ENCODE measurements around the gene MLXIP.
"Not testable (repeated sequence)": the region's sequence is repeated elsewhere in the genome, so short reads cannot be mapped to it uniquely, and the experiment has no call there.

Gene MLXIP

DNA sequence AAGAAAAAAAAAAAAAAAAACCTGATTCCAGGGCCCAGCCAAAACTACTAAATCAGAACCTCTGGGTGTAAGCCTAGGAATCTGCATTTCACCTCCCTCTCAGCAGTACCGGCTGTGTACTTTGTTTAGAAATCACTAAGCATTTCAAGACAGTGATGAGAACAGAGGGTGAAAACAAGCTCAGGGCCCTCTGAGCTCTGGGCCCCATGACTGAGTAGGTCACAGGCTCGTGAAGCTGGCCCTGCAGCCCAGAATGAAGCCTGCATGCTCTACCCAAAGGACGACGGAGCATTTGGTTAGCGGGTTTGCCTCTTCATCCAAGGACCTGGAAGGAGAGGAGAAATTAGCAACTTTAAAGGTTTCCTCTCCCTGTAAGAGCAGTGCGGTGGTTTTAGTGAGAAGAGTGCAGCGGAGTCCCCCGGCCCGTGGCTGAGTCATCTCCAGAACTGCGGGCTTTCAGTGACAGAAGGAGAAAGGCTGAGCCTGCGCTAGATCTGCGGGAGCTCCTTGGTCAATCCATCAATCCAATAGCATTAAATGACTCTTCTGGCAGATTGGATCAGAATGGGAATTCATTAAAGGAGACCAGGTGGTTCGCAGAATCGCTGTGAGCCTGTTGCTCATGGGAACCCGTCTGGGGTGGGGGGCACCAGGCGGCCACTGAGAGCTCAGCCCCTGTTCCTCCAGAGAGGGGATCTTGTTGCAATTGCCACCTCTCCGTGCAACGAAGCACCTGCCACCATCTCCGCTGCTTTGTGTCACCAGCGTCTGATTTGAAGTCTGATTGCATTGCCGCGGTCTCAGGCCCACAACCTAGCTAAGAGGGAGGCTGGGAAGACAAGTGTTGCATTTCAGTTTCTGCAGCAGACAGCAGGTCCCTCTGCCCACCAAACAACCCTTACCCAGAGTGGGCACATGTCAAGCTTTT lies 88.1 kb downstream of the MLXIP start:
- no peak overlapping the region for H3K4me2 ChIP-seq
- H3K9ac ChIP-seq: no peak overlapping the region
- H4K20me1 ChIP-seq: no peaks in the 10 kb centered on the region
- no peak overlapping the region for H3K4me3 ChIP-seq
- H3K36me3 ChIP-seq: no peaks in the 10 kb centered on the region
- H3K9me3 ChIP-seq (replicated peaks in 1 of 11): no peaks in the 10 kb centered on the region
- H3K4me1 ChIP-seq: peaks cover 0 to 6% (median 5%) of the 10 kb centered on the region in 10 experiments; a peak in 10 of 20 replicates
- H3K27me3 ChIP-seq: no peaks in the 10 kb centered on the region
- TF ChIP-seq Cebpa-rat (IDR thresholded peaks at IDR 0.05): no peak
- no peak overlapping the region for H3K27ac ChIP-seq

DNA sequence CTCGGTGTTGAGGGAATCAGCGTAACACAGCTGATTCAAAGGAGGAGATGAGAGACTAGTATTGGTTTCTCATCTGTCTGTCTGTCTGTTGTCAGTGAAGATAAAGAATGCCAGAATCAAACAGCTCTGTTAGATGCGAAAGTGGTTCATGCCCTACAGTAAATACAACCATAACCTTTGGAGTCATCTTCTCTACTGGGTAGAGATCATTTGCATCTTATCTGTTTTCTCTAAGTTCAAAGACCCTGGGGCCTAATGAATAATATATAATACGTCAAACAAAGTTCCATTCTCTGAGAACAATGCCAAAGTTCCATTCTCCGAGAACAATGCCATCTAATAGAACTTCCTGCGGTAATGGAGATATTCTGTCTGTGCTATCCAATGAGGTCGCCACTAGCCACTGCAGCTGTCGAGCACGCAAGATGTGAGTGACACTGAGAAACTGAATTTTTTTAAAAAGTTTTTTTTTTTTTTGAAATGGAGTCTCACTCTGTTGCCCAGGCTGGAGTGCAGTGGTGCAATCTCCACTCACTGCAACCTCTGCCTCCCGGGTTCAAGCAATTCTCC lies 88.9 kb downstream of the MLXIP start:
- Histone ChIP-seq H3K4me1 (no peaks in the 10 kb centered on the region), H3K9me3 (replicated peaks in 1 of 11) (no peaks in the 10 kb centered on the region), H3K4me3 (no peak overlapping the region), H4K20me1 (no peaks in the 10 kb centered on the region), H3K4me2 (no peak overlapping the region), H3K36me3 (no peaks in the 10 kb centered on the region), H3K27me3 (no peaks in the 10 kb centered on the region), H3K27ac (no peak overlapping the region), H3K9ac (no peak overlapping the region)
- no peak for TF ChIP-seq Cebpa-rat (IDR thresholded peaks at IDR 0.05)

DNA sequence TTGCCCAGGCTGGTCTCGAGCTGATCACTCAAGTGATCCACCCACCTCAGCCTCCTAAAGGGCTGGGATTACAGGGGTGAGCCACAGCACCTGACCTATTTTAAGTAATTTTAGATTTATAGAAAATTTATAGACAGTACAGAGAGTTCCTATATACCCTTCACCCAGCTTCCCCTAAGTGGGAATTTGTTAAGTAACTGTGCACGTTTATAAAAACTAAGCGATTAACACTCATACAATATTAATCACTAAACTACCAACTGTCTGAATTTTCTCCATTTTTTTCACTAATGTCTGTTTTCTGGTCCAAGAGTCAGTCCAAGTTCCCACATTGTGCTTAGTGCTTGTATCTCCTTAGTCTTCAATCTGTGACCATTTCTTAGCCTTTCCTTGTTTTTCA lies 89.9 kb downstream of the MLXIP start:
- H3K4me3 ChIP-seq: no peak overlapping the region
- H3K4me1 ChIP-seq: no peaks in the 10 kb centered on the region
- H3K9me3 ChIP-seq (replicated peaks in 1 of 11): no peaks in the 10 kb centered on the region
- no peak overlapping the region for H3K4me2 ChIP-seq
- H3K27me3 ChIP-seq: no peaks in the 10 kb centered on the region
- no peaks in the 10 kb centered on the region for H4K20me1 ChIP-seq
- H3K9ac ChIP-seq: no peak overlapping the region
- TF ChIP-seq Cebpa-rat (IDR thresholded peaks at IDR 0.05): no peak
- H3K36me3 ChIP-seq: no peaks in the 10 kb centered on the region
- no peak overlapping the region for H3K27ac ChIP-seq

DNA sequence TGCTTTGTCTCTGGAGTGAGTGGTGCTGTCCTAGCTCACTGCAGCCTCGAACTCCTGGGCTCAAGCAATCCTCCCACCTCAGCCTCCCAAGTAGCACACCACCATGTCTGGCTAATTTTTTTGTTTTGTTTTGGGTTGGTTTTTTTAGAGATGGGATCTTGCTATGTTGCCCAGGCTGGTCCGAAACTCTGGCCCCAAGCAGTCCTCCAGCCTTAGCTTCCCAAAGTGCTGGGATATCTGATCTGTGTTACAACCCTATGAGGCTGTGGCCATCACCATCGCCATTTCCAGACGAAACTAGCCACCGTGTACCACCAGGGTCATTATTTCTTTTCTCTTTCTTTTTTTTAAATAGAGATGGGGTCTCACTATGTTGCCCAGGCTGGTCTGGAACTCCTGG lies 92.8 kb downstream of the MLXIP start:
- Histone ChIP-seq H3K9me3 (replicated peaks in 1 of 11) (no peaks in the 10 kb centered on the region), H3K27me3 (no peaks in the 10 kb centered on the region), H3K36me3 (no peaks in the 10 kb centered on the region), H3K4me2 (no peak overlapping the region), H3K4me1 (no peaks in the 10 kb centered on the region; a peak in 1 of 20 replicates), H3K27ac (no peak overlapping the region), H4K20me1 (no peaks in the 10 kb centered on the region), H3K4me3 (no peak overlapping the region), H3K9ac (no peak overlapping the region)
- TF ChIP-seq Cebpa-rat (IDR thresholded peaks at IDR 0.05): no peak

DNA sequence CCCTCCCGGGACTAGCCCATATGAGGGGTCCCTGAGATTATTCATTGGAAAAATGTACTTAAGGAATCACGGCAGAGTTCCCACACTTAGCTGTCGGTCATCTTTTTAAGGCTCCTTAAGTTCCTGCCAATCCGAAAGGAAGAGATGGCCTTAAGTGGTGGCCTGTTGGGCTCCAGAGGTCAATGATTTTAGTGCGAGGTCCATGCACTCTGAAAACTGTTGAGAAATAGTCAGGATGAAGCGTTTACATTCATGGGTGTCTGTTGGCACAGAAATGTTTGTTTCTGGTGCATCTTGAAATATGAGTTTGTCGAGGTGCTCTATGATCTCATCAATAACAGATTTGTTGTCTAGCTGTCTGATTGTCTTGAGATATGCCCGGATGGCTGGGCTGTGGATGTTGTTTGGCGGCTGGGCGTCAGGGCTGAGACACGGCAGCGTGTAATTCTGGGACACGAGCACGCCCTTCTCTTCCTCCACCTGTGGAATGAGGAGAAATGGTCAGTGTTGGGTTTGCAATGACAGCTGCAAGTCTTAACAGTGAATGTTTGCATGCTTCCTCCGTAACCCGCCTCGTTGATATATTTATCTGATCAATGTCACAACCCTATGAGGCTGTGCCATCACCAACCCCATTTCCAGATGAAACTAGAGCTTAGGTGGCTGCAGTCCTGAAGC lies 93.8 kb downstream of the MLXIP start:
- Histone ChIP-seq H3K9me3 (replicated peaks in 1 of 11) (no peaks in the 10 kb centered on the region), H3K36me3 (no peaks in the 10 kb centered on the region), H3K27me3 (no peaks in the 10 kb centered on the region), H3K4me1 (no peaks in the 10 kb centered on the region; a peak in 2 of 20 replicates), H3K27ac (no peak overlapping the region), H4K20me1 (no peaks in the 10 kb centered on the region), H3K9ac (no peak overlapping the region), H3K4me2 (no peak overlapping the region), H3K4me3 (no peak overlapping the region)
- no peak for TF ChIP-seq Cebpa-rat (IDR thresholded peaks at IDR 0.05)

DNA sequence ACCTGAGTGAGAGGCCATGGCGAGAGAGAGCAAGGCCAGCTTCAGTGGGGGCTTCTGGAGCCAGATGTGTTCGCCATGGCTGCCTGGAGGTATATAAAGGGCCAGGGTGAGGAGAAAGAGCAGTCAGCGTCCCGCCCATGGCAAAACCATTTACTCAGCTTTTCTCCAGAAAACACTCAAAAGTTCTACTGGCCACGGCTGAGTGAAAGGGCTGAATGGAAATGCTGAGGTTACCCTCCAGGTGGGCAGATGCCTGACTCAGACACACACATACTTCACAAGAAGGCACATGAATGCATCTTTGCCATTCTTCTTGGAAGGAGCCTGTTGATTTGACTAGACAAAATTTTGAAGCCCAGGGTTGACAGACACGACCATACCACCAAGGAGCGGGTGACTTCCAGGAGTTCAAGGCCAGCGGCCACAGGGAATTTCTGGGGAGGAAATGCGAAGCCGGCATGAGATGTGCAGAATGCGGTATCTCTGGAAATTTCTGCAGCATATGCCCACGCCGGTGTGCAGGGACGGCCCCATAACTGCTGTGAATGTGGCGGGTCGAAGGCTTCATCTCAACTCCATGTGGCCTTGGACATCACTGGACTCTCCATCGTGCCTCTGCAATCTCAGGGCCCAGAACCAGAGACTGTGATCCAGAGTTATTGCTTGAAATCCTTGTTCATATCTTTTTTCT lies 95.7 kb downstream of the MLXIP start, which contains the start of gene IL31:
TSS of gene IL31 (minus strand) at position 67 of the 691 bp plus-strand sequence. CDS start at position 18, 49 bp downstream.
- H3K27ac ChIP-seq: no peak within 1 kb of the TSS
- no peak within 1 kb of the TSS for H3K9ac ChIP-seq
- H3K4me2 ChIP-seq: no peak within 1 kb of the TSS
- no peaks in the 10 kb centered on the region for H4K20me1 ChIP-seq
- peaks cover 0 to 9% (median 1%) of the 10 kb centered on the region in 10 experiments; a peak in 9 of 20 replicates for H3K4me1 ChIP-seq
- no peak for TF ChIP-seq Cebpa-rat (IDR thresholded peaks at IDR 0.05)
- H3K4me3 ChIP-seq: no peak within 1 kb of the TSS
- H3K27me3 ChIP-seq: no peaks in the 10 kb centered on the region
- no peaks in the 10 kb centered on the region for H3K36me3 ChIP-seq
- no peaks in the 10 kb centered on the region for H3K9me3 ChIP-seq (replicated peaks in 1 of 11)

DNA sequence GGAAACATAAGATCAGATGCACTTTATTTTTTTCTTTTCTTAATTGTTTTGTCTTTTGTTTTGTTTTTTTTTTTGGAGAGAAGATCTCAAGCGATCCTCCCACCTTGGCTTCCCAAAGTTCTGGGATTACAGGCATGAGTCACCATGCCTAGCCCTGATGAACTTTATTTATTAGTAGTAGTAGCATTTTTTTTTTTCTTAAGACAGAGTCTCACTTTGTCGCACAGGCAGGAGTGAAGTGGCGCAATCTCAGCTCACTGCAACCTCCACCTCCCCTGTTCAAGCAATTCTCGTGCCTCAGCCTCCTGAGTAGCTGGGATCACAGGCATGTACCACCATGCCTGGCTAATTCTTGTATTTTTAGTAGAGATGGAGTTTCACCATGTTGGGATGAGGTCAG lies 97.9 kb downstream of the MLXIP start:
- not testable (repeated sequence) for H3K9me3 ChIP-seq (replicated peaks in 1 of 11); H3K36me3 ChIP-seq; H3K27ac ChIP-seq; H3K9ac ChIP-seq; H3K4me3 ChIP-seq; H3K4me2 ChIP-seq; H3K27me3 ChIP-seq; H4K20me1 ChIP-seq
- H3K4me1 ChIP-seq: peaks cover 0 to 30% (median 23%) of the 10 kb centered on the region in 10 experiments; a peak in 17 of 20 replicates

DNA sequence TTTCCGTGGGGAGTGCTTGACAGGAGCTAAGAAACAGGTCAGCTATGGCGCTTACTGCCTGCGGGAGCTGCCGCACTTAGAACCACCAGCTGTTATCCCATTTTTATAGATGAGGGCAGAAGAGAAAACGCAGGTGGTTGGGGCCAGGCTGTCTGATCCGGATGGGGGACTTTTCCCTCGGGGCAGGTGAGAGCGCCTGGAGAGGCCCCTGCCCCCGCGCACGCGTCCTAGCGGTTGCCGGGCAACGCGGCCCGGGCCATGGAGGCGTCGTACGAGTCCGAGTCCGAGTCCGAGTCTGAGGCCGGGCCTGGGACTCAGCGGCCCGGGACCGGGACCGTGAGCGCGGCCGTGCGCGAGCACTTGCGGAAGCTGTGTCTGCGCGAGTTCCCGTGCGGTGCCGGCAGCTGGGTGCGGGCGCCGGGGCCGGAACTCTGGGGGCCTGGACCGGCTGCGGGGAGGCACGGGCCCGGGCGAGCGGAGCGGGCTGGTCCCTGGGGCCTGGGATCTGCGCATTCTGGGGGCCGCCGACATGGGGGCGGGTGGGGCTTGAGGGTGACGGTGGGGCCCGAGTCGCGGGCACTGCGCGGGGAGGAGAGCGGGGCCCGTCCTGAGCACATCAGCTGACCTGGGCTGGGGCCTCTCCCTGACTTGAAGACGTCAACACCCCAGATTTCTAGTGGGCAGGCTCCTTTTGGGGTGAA lies 104.5 kb downstream of the MLXIP start, which contains the start of gene LRRC43:
TSS of gene LRRC43 (plus strand) at position 237 of the 701 bp plus-strand sequence. CDS start at position 259, 22 bp downstream.
- H3K4me1 ChIP-seq: peaks cover 23 to 73% (median 65%) of the 10 kb centered on the region in 10 experiments
- H3K4me3 ChIP-seq: peak within 1 kb of the TSS; percentile 43 to 71 (median 60)
- H3K4me2 ChIP-seq: peak within 1 kb of the TSS; percentile 82 to 99 (median 96)
- H3K36me3 ChIP-seq: no peaks in the 10 kb centered on the region
- H3K27ac ChIP-seq: peak within 1 kb of the TSS; percentile 19 to 90 (median 70); a peak in 20 of 22 replicates
- no peaks in the 10 kb centered on the region; a peak in 2 of 22 replicates for H3K27me3 ChIP-seq
- H4K20me1 ChIP-seq: no peaks in the 10 kb centered on the region
- peak within 1 kb of the TSS; percentile 60 to 80 (median 74) for H3K9ac ChIP-seq
- no peak for TF ChIP-seq Cebpa-rat (IDR thresholded peaks at IDR 0.05)
- H3K9me3 ChIP-seq (replicated peaks in 1 of 11): no peaks in the 10 kb centered on the region
